CD4-positive, alpha-beta T cell treated with Interleukin-15 for 4 hours (primary cell): ENCODE results near the gene SLC13A5.
A peak's percentile ranks its signal among the peaks of the same experiment; 100 is the strongest.
"Not testable (repeated sequence)": the region's sequence is repeated elsewhere in the genome, so short reads cannot be mapped to it uniquely, and the experiment has no call there.

ENCODE experiments used
- DNase-seq: peaks from one replicate; pipeline ENCODE4 v3.0.0-alpha.2; 2020; ENCODE audit warnings: low spot score

Gene SLC13A5

DNA sequence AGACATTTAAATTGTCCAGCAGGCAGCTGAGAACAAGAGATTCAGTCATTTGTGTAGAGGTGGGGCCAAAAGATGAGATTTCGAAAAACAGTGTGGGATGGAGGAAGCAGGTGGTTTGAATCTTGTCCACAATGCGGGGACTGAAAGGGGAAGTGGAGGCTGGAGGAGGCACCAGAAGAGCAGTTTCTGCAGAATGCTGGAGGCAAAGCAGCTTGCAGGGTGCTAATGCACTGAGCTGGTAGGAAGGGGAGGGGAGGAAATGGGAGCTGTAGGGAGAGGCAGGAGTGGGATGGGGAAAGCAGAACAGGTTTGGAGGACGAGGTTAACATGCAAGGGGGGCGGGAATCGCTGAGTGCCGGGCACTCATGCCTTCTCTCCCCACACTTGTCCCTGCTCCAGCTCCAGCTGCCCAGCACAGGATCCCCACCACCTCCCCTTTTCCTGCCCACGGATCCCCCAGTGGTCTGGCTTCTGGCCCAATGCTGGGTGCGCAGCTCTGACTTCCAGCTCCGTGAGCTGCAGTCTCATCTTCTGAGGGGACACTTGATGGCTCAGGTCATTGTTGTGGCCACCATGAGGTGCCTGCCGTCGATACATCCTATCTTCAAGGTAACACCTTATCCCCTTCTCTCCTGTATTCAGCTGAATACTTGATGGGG lies 52.2 kb downstream of the SLC13A5 start:
- DNase-seq = no peak

DNA sequence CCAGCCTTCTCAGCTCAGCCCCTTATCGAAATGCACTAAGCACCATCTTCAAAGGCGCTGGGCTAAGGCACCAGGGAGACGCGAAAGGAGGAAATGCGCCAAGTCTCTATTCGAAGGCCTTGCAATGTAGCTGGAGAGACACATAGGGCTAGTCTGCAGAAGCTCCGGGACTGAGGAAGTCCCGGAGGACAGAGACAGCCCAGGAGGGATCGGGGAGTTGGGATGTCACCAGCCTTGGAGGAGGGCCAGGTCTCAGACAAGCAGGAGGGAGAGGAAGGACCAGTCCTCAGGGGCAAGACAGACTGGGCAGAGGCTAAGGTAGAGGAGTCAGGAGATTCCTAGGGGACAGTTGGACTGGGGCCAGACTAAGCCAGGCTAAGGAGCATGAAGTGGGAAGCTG lies 53.1 kb downstream of the SLC13A5 start:
- DNase-seq = no peak

DNA sequence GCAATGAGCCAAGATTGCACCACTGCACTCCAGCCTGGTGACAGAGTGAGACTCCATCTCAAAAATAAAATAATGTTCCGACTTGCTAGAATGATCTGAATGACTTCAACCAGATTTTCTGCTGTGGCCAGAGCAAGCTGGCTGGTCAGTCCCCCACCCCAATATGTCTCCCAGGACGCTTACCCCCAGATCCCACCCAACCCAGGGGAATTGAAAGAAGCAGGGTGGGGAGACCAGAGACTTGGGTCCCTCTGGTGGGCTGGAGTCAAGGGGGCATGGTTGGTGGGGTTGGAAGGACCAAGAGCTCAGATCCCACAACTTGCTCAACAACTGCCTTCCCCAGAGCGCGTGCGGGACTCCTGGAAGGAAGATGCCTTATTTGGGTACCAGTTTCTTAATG lies 54.8 kb downstream of the SLC13A5 start:
- DNase-seq = not testable (repeated sequence)

DNA sequence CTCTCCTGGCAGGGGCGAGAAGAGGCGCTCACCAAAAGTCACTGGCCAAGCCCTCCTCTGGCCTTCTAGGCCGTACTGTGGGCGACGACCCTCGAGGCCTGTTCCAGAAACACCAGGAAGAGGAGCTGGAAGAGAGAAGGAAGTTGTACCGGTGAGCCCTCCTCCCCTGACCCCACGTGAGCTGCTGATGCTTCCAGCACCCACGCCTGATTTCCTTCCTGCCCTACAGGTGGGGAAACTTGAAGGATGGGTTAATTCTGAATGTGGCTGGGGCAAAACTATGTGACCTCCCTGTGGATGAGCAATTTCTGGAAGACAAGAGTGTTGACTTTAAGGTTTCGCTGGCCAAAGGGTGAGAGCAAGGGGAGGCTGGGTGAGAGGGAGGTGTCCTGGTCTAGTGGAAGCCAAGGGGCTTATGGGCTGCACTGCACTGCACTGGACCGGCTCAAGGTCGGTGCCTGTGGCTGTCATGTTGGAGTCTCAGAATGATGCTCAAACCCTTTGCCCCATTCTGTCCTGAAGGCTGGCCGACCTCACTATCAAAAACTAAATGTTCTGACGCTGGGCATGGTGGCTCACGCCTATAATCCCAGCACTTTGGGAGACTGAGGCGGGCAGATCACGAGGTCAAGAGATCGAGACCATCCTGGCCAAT lies 55.4 kb downstream of the SLC13A5 start:
- DNase-seq = no peak

DNA sequence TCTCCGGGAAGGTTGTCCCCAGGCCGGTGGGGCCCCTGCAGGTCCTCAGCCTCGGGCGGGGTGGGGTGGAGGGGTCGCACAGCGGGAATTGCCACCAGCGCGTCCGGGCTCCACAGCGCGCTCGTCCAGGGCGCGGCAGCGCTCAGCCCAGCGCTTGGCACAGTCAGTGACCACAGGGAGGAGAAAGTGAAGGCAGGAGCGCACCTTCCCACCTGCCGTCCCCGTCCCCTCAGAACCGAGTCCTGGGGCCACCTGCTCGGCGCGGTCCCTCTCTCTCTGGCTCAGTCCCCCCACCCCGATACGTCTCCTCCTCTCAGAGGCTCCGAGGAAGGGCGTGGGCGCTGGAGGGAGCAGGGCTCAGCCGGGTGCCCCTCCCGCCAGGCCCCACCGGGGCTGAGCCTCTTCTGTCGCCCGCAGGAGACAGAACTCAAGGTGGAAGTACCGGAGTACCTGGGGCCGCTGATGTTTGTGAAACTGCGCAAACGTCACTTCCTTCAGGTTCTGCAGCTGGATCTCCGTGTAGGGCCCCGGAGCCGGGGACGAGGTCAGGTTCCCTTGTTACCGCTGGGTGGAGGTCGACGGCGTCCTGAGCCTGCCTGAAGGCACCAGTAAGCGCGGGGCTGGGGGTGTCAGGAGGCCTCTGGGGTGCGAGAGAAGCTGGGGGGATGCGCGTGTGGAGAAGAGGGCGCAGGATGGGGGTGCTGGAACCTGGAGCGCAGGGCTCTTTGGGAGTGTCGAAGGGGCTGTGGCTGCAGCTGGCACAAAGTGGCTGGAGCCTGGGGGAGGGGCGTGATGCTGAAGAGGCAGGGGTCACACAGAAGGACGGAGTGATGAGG lies 56.2 kb downstream of the SLC13A5 start:
- peak; percentile 58 for DNase-seq

DNA sequence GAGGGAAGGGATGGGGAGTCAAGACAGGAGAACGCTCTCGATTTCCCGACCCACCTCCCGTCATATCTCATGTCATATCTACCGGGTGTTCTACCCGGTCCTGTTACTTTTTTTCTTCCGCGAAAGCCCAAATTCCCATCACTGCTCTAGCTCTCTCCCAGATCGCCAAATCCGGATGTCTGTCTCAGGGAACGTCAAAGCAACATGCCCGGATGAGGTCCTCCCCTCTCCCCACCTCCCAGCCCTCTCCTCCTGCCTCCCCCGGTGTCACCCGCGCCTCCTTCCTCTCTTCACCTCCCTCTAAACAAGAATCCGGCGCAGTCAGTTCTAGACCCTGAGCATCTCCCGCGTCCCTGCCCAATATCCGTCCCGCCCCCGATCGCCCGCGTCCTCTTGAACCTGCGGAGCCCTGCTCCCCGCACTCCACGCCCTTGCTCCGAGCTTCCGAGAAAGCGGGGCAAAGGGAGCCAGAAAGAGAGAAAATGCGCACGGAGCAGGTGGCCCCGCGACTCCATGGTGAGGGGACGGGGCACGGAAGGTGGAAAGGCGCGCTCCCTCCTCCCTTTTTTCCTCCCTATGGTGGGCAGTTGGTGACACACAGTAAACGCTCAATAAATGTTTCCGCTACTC lies 57.3 kb downstream of the SLC13A5 start:
- DNase-seq = not testable (repeated sequence)

DNA sequence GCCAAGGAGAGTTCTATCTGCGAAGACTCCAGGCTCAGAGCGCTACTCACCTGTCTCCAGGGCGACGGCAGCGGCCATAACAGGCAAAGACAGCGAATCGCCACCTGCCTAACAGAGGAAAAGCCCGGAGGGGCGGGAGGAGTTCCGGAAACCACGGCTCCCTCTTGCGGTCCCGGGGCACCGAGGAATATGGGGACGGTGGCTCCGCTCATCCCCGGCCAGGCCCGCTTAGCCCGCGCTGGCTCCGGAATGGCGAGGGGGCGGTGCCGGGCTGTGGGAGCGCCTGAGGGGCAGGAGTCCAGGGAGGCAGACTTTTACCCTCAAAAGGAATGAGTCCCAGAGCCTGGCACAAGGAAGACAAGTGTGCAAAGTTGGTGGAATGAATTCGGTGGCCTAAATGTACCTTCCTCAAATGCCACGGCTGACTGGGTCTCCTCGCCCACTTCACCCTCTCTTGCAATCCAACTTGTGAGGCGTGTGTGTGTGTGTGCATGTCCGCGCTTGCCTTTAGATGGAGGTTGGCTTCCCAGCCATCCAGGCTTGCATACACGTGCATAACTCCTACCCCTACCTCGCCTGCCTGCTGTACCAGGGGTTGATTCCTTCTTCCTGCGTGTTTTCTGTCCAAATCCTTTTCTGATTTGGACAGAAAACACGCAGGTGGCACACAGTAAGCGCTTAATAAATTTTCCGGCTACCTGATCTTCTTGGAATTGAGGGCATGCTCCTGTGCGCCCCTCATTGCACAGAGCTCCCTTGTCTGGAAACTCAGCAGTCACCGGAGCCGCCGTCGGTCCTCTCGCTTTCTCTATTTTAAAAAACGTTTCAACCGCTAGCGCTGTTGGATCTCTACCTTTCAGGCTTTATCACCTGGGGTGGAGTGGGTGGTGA lies 58.1 kb downstream of the SLC13A5 start:
- DNase-seq = no peak

DNA sequence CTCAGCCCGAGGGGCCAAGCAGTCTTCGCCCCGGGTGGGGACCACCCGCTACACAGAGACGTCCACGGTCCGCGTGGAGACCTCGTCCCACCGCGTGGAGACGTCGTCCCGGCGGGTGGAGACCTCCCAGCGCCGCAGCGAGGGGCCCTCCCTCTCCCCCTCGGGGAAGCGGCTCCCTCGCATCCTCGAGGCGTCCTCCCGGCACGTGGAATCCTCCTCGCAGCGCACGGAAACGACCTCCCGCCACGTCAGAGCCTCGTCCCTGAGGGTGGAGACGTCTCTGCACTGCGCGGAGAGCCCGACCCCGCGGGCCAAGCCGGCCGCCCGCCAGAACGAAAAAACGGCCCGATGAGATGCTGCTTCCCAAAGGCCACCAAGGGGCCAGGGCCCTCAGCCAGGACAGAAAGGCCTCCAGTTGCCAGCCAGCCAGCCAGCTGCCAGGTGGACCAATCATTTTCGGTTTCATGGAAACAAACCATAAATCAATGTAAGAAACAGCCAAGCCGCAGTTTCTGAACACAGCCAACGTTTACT lies 61.2 kb downstream of the SLC13A5 start:
- DNase-seq = no peak

DNA sequence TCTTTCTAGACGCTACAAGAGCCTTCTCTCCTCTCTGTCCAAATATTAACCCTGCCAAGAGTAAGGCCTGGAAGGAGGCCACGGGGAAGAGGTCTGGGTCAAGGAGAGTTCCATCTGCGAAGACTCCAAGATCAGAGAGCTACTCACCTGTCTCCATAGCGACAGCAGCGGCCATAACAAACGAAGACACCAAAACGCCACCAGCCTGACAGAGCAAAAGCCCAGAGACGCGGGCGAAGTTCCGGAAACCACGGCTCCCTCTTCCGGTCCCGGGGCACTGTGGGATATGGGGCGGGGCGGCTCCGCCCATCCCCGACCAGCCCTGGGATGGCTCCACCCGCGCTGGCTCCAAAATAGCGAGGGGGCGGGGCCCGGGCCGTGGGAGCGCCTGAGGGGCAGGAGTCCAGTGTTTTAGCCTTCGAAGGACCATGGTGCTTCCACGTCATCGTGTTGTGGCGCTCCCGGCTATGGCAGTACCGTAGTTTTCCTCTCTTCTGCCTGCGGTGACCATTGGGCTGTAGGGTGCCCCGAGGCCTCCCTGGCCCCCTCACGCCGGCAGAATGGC lies 61.7 kb downstream of the SLC13A5 start, which contains the start of the genes C17orf100 and MED31:
C17orf100 (plus strand) TSS at position 409 of the 565 bp plus-strand sequence; CDS start at position 561, 152 bp downstream.
MED31 (minus strand) TSS at position 252 of the 565 bp plus-strand sequence; CDS start at position 175, 77 bp downstream.
- peak; percentile 95 for DNase-seq

DNA sequence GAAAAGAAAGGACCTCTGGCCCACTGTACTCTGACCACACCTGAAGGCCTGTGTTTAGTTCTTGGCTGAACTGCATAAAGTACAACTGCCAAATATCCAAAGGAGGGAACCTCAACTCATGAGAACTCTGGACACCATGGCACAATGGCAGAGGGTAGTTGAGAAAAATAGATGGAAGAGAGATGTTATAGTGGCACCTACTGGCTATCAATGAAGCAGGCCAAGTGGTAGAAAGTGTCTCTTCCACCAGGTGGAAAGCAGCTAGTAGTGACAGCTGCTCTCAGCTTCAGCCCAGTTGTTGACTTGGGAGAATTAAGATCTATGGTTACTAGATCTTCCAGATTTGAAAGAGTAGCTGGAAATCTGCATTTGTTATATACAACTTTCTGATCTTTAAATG lies 65.0 kb downstream of the SLC13A5 start:
- no peak for DNase-seq

DNA sequence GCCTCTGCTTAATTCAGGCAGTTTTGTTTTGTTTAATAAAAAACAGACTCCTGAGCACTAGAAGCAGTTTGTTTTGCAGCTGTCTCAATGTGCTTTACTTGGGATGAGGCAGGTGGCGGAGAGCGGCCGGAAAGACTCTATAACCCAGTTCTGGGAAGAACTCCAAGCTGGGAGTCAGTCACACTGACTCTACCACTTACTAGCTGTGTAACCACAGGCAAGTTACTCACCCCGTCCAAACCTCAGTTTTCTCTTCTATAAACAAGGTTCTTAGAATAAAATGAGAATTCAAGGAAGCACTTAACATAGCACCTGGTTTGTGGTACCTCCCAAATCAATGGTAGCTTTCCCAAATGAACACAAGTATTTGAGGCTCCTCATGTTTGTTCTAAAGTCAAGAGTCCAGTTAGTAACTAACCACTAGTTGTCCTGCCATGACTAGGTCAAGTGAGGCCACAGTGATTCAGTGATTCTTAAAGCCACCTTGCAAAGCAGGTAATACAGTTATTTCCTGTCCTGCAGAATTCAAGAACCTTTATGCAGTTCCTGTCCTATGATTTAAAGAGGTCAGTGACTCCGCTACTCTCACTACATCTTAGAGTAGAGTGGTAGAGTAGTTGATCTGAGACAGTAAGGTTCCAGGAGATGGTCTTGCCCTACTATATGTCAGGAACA lies 69.6 kb downstream of the SLC13A5 start:
- peak; percentile 45 for DNase-seq

DNA sequence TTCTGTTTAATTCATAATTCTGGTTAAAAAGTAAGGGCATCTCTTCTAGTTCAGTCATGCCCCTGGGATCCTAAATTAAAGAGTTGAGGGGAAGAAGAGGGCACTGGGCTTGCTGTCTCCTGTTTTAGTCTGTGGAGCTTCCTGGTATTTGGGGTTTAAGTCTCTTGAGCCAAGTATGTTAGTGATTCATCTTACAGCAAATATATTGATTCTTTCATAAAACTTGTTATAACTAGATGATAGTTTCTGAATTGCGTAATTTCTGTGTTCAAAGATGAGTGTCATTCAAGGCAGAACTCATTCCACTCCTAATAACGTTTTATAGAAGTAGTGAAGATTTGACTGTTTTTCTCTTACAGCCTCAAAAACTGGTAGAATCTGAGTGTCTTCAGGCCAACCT lies 70.6 kb downstream of the SLC13A5 start:
- no peak for DNase-seq

DNA sequence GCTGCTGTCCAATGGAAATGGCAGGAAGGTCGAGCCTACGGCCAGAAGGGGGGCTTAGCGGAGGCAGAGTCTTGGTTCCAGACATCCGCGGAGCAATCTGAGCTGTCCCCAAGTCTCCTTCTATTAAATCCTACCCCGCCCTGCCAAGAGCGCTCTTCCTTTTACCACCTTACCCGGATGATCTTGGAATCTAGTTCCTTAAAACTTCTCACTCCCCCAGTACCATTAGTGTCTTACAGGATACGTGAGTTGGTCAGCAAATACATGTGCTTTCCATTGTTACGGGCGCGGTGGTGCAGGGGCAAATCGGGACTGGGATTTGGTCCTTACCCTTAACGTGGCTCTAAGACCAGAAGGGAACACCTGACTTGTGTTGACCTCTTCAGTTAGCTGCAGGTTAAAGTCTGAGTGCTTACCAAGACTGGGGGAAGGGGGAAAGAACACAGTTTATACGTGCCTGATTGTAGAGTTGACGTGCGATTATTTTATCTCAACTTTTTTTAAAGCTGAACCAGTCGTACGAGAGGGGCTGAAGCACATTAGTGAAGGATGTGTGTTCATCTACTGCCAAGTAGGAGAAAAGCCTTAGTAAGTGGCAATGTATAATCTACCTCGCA lies 71.8 kb downstream of the SLC13A5 start:
- DNase-seq = no peak

DNA sequence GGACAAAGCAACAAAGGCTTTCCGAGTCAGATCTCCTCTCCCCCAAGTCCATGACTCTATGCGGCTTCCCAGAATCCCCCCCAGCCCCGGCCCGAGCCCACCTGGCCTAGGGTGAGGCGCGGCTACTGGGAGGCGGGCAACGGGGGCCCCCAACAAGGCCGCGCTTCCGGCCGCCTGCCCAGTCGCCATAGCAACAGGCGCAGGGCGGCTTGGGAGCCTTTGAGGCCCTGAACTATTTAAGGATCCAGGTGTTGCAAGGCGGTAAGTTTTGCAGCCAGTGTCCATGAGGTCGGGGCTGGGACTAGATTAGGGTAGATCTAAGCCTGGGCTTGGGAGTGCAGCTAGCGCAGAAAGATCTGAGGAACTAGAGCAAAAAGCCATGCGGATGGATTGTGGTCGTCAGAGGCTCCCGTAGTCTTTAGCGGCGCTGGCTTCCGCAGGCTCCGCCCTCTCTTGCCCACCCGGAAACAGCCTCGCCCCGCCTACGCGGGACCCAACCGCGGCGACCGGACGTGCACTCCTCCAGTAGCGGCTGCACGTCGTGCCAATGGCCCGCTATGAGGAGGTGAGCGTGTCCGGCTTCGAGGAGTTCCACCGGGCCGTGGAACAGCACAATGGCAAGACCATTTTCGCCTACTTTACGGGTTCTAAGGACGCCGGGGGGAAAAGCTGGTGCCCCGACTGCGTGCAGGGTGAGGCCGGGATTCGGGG lies 72.5 kb downstream of the SLC13A5 start, which contains the start of the genes KIAA0753 and TXNDC17:
KIAA0753 (minus strand) TSS at position 176 of the 711 bp plus-strand sequence. CDS start 5,608 bp downstream, outside the sequence.
TXNDC17 (plus strand) TSS at position 525 of the 711 bp plus-strand sequence; CDS start at position 548, 23 bp downstream.
- DNase-seq = peak; percentile 89

DNA sequence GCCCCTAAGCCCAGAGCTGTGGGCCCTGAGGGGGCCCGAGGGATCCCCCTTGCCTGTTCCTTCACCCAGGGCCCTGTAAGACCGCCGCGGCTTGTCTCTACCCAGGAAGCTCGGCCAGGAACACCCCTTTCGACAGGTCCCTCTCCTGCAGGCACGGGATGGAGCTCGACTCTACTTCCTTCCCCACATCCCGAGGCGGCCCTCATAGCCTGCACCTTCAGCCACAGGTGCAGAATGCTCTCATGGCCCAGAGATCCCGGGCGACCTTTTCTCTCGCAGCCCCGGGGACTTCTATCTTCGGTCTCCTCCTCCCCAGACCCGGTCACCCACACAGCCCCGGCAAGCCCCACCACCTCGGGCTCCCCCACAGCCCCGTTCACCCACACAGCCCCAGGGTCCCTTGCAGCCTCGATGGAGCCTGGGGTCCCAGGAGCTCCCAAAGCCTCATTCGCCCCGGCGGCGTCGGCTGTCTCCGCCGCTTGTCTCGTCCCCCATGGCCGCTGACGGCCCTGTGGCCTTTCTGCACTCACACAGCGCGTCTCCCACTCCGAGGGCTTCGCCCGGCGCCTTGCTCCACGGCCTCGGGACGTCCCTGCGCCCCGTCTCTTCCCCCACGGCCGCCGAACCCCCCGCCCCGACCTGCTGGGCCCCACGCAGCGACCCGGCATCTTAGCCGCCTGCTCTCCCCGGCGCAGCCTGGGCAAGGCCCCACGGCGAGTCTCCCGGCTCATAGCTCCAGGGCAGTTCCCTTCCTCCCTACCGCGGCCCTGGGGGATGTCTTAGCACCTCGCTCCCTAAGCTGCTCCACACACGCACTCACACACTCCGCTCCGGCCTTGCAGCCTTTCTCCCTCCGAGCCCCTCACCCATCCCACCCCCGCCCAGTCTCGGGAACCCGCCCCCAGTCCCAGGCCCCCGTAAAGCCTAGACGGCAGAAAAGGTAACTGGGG lies 73.3 kb downstream of the SLC13A5 start:
- DNase-seq = no peak

DNA sequence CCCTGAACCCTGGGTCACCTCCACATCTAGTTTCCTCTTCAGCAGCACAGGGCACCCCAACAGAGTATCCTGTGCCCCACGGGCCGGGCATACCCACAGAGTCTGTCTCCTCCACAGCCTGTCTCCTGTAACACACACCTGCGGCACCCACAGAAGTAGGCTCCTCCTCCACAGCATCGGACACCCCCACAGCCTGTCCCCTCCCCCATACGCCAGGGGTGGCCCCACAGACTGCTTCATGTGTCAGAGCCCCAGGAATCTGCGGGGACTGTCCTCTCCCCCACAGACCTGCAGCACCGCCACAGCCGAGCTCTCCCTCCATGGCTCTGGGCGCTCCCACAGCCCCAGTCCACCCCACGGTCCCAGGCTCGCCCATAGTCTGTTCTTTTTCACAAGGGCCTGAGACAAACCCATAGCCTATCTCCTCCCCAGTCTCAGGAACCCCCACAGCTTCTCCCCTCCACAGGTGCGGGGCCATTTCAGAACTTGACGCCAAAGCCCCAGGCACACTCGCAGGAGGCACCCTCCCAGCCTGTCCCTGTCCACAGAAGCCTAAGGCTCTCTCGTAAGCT lies 74.1 kb downstream of the SLC13A5 start:
- DNase-seq = no peak
